Inferior parietal cortex (tissue), 1 donor: ENCODE measurements around the gene MYH13.
"Not testable (repeated sequence)": the region's sequence is repeated elsewhere in the genome, so short reads cannot be mapped to it uniquely, and the experiment has no call there.

ENCODE experiments used
- DNase-seq: peaks from one replicate; pipeline ENCODE4 v3.0.0-alpha.2; 2016; ENCODE audit errors: extremely low spot score

Gene MYH13

DNA sequence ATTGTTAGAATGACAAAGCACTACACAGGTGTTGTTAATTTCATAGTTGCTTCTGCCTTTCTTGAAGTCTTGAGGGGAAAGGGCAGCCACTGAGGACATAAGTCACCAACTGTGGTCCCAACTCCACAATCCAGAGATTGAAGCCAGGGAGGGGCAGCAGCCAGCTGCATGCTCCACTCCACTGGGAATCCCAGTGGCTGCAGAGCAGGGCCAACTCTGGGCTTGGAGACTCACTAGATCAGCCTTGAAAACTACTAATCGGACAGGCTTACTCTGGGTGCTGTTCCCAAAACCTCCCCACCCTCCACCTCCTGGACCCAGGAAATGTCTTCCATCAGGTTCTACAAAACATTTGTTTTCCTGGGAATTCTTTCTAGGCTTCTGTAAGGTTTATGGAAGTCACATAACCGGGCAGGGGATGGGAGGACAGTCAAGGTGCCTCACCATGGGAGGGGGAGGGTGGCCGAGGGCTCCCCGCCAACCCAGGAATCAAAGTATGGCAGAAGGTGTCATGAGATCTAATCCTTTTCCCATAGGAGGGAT, 68.0 kb downstream of the MYH13 start:
- DNase-seq = no peak

GRCh38 chr17:10297691-10298090, 75.1 kb downstream of the MYH13 start:
- DNase-seq = no peak

DNA sequence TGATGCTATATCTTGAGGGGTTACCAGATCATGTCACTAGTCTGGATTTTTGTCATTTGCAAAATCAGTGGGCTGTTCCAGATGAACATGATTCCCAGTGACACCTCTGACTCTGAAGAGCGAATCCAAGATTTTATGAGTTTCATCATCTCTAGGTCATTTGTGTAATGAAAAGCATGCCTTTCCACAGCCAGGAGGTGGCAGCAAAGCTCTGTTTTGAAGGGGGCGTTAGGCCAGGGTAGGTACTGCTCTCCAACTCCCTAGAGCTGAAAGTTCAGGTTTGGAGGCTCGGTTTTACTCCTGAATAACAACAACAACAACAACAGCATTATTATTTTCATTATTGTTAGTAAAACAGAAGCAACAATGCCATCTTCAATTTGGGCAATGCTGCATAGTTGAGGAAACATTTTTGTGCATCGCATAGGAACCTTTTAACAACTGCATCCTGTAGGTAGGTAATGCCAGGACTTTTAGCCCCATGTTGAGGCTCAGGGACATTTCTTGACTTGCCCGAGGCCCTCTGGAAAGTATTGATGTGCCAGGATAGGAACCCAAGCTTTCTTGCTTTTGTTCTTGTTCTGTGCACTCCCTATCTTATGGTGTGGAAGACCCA, 77.0 kb downstream of the MYH13 start:
- peak; percentile 75 for DNase-seq

GRCh38 chr17:10294180-10294579, 78.6 kb downstream of the MYH13 start:
- DNase-seq = no peak

GRCh38 chr17:10292057-10292937, 80.5 kb downstream of the MYH13 start:
- DNase-seq = no peak

GRCh38 chr17:10291576-10291975, 81.2 kb downstream of the MYH13 start:
- not testable (repeated sequence) for DNase-seq

GRCh38 chr17:10290041-10290440, 82.8 kb downstream of the MYH13 start:
- no peak for DNase-seq

DNA sequence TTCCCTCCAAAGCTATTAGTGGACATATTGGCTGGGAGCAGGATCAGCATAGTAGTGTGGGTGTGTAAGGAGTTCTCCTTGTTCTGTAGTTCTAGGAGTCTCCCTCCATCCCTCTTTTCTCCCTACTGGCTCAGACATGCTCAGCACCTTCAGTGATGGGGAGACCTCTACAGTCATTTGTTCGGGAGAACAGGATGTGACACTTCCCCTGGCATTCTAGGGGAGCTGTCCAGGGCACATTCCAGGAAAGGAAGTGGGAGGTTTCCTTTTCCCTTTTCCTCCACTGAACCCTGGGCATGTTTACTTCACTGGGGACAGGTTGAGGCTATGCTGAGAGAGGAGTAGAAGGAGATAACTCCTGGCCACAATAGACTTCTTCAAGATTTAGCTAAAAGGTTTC, 86.5 kb downstream of the MYH13 start:
- DNase-seq = no peak

DNA sequence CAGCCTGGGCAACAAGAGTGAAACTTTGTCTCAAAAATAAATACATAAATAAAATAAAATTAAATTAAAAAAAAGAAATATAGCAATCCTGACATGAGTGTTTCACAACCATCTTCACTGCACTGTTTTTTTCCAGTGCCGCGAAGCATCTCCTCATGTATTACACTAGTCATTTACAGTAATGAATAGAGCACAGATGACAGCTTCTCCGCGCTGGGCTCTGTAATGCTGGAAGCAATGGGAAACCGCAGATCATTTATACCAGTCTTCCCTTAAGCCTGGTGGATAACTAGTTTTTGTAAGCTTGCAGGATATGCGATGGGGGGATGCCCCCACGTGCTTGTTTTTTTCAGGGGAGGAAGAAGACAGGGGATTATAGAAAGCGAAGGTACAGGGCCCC, 86.9 kb downstream of the MYH13 start:
- DNase-seq = no peak

DNA sequence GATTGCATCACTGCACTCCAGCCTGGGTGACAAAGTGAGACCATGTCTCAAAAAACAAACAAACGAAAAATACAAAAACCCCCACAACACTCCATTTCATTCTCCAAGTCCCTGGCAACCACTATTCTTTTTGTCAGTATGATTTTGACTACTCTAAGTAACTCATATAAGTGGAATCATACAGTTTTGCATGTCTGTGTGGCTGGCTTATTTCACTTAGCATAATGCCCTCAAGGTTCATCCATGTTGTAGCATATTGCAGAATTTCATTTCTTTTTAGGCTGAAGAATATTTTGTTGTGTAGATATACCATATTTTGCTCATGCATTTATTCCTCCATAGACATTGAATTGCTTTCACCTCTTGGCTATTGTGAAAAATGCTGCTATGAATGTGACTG, 92.7 kb downstream of the MYH13 start:
- DNase-seq = no peak

GRCh38 chr17:10278218-10278617, 94.6 kb downstream of the MYH13 start:
- no peak for DNase-seq

GRCh38 chr17:10276436-10276835, 96.4 kb downstream of the MYH13 start:
- DNase-seq = no peak

- DNase-seq = no peak
Observed at GRCh38 chr17:10275418-10275817, 97.4 kb downstream of the MYH13 start.

- no peak for DNase-seq
Observed at GRCh38 chr17:10271106-10271562, 101.7 kb downstream of the MYH13 start.

DNA sequence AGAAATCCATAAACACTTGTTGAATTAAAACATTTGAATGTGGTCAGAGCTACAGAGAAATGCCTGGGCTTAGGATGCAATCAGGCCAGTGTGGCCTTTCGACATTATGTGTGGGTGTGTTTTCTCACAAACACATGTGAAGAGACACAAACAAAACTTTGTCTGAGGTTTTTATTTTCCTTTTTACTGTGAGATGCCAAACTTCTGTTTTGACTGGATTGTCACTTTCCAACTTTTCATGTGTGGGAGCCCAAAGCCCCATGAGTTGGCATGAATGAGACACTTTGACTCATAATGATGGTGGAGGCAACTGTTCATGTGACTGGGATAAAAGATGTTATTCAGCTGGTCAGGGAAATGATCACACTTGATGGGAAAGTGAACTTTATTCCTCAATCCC, 102.5 kb downstream of the MYH13 start:
- no peak for DNase-seq

DNA sequence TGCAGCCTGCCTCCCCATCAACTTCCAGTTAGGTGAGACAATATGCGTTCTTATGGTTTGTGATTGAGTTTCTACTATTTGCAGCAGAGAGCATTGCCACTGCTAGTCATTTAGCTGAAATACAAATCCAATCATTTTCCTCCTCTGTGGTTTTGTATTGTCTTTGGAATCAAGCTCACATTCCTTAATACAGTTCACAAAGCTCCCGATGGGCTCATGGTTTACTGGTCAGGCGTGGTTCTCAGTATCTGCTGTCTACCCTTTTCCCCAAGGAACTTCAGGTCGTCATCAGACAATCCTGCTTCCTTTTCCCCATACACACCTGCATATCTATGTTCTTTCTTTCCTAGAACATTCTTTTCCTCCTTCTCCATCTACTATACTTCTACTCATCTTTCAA, 104.8 kb downstream of the MYH13 start:
- no peak for DNase-seq

GRCh38 chr17:10266296-10266876, 106.4 kb downstream of the MYH13 start:
- no peak for DNase-seq

GRCh38 chr17:10265100-10265810, 107.6 kb downstream of the MYH13 start:
- no peak for DNase-seq

- DNase-seq = no peak
Observed at GRCh38 chr17:10264051-10264450, 108.8 kb downstream of the MYH13 start.

DNA sequence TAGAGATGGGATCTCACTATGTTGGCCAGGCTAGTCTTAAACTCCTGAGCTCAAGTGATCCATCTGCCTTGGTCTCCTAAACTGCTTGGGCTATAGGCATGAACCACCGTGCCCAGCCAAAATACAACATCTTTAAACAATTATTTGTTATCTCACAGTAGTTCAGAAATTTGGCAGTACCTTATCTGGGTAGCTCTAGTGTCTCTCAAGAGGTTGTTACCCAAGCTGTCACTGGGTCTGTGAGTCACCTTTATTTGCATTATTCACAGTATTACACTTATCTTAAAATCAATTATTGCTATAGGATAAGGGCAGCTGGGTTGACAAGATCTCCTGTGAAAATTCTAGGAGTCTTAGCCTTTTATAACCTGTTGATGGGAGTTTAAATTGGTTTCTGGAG, 110.4 kb downstream of the MYH13 start:
- DNase-seq = no peak

- no peak for DNase-seq
Observed at GRCh38 chr17:10261098-10261497, 111.7 kb downstream of the MYH13 start.
